ENCODE results near the gene RAPGEF4.
A peak's percentile ranks its signal among the peaks of the same experiment; 100 is the strongest.

The RAPGEF4 gene

DNA sequence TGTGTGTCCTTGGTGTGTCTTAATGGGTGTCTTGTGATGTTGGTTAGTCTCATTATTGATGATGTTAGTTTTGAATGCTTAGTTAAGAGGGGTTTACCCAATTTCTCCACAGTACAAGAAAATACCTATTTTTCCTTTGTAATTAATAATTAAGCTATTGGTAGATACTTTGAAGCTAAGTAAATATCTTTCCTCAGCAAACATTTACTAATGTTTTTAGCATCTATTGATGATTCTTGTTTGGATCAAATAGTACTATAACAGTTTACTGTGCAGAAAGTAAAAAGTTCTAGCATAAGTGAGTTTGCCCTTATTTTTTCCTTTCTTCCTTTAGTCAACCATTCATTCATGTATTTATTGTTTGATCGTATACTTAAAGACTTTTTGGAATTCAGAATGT is 359.1 kb downstream of the RAPGEF4 start:
- Histone ChIP-seq H2AFZ (ENCODE audit: low read length, unreplicated experiment) (no peak overlapping the region), H3K36me3 (ENCODE audit: insufficient read depth, low read length) (no peaks in the 10 kb centered on the region), H3K27ac (ENCODE audit: low read depth, low read length) (no peak overlapping the region), H3K27me3 (ENCODE audit: insufficient read depth, low read length) (no peaks in the 10 kb centered on the region), H3K4me1 (ENCODE audit: control insufficient read depth, insufficient read depth, low read length, unreplicated experiment) (peaks cover 24% of the 10 kb centered on the region), H3K4me3 (ENCODE audit: low read depth, low read length) (no peak overlapping the region), H3K79me2 (ENCODE audit: control insufficient read depth, insufficient read depth, low read length, unreplicated experiment) (peaks cover 35% of the 10 kb centered on the region)

DNA sequence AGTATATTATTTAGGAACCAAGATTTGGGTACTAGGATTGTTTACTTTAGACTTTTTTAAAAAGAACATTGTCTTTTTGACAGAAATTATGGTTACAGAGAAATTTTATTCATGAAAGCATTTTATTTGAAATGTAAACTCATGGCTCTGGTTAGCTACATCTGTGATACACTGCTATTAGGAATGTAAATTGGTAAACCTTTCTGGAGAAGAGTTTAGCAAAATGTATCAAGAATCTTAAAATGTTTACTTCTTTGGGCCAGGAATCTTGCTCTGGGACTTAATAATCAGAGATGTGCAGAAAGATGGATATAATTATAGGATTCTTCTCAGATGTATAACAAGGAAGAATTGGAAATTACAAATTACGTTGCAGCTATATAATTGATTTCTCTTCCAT is 359.7 kb downstream of the RAPGEF4 start:
- Histone ChIP-seq H2AFZ (ENCODE audit: low read length, unreplicated experiment) (no peak overlapping the region), H3K36me3 (ENCODE audit: insufficient read depth, low read length) (no peaks in the 10 kb centered on the region; the same call in 1 of the 2 replicates), H3K27me3 (ENCODE audit: insufficient read depth, low read length) (no peaks in the 10 kb centered on the region), H3K79me2 (ENCODE audit: control insufficient read depth, insufficient read depth, low read length, unreplicated experiment) (peaks cover 30% of the 10 kb centered on the region), H3K27ac (ENCODE audit: low read depth, low read length) (no peak overlapping the region), H3K4me1 (ENCODE audit: control insufficient read depth, insufficient read depth, low read length, unreplicated experiment) (peaks cover 18% of the 10 kb centered on the region), H3K4me3 (ENCODE audit: low read depth, low read length) (no peak overlapping the region)

DNA sequence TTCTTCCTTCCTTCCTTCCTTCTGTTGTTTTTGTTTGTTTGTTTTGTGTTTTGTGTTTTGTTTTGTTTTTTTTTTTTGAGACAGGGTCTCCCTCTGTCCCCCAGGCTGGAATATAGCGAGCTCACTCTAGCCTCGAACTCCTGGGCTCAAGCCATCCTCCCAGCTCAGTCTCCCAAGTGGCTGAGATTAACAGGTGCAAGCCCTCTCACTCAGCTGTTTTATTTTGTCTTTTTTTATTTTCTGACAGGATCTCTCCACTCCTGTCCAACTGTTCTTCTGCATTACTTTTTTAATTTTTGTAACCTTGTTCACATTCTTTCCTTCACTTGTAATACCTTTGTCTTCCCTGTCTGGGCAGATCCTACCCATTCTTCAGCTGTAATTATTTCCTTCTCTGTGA is 363.6 kb downstream of the RAPGEF4 start:
- peaks cover 4% of the 10 kb centered on the region; the same call in 1 of the 2 replicates for H3K36me3 ChIP-seq (ENCODE audit: insufficient read depth, low read length)
- no peak overlapping the region for H3K27ac ChIP-seq (ENCODE audit: low read depth, low read length)
- no peak overlapping the region for H2AFZ ChIP-seq (ENCODE audit: low read length, unreplicated experiment)
- H3K79me2 ChIP-seq (ENCODE audit: control insufficient read depth, insufficient read depth, low read length, unreplicated experiment) = peaks cover 22% of the 10 kb centered on the region
- peaks cover 16% of the 10 kb centered on the region for H3K4me1 ChIP-seq (ENCODE audit: control insufficient read depth, insufficient read depth, low read length, unreplicated experiment)
- no peaks in the 10 kb centered on the region for H3K27me3 ChIP-seq (ENCODE audit: insufficient read depth, low read length)
- H3K4me3 ChIP-seq (ENCODE audit: low read depth, low read length) = no peak overlapping the region

DNA sequence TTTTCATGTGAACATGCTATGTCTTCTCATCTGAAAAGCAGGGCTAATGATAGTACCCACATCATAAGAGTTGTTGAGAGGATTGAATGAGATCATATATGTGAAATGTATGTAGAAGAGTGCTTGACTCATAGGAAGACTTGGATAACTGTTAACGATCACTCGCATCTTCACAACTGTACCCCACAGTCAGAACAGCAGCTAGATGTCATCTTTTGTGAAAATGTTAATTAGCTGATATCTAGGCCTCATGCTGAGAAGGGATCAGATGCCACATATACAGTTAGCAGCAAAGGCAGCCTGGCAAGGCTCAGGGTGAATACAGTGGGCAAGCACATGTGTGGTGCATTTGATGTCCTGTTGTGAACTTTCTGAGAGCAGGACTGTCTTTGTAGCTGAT is 364.2 kb downstream of the RAPGEF4 start:
- H3K4me3 ChIP-seq (ENCODE audit: low read depth, low read length) = no peak overlapping the region
- peaks cover 22% of the 10 kb centered on the region for H3K79me2 ChIP-seq (ENCODE audit: control insufficient read depth, insufficient read depth, low read length, unreplicated experiment)
- no peaks in the 10 kb centered on the region for H3K27me3 ChIP-seq (ENCODE audit: insufficient read depth, low read length)
- H3K4me1 ChIP-seq (ENCODE audit: control insufficient read depth, insufficient read depth, low read length, unreplicated experiment) = peaks cover 16% of the 10 kb centered on the region
- peaks cover 4% of the 10 kb centered on the region; the same call in 1 of the 2 replicates for H3K36me3 ChIP-seq (ENCODE audit: insufficient read depth, low read length)
- no peak overlapping the region for H3K27ac ChIP-seq (ENCODE audit: low read depth, low read length)
- no peak overlapping the region for H2AFZ ChIP-seq (ENCODE audit: low read length, unreplicated experiment)

DNA sequence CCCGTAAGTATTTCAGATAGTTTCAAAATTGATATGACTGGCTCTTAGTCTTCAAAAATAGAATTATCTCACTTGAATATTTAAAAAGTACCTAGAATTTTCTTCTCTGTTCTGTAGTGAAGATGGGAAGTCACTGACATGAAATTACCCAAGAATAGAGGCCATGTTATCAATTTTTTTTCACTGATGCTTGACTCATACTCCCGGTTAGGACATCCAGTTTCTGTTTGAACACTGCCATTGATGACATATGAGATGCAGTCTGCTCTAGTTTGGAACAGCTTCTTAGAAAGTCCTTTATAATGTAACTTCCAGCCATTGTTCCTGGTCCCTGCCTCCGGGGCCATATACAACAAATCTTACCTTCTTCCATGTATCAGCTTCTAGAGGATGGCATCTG is 366.0 kb downstream of the RAPGEF4 start:
- Histone ChIP-seq H3K36me3 (ENCODE audit: insufficient read depth, low read length) (peaks cover 4% of the 10 kb centered on the region; the same call in 1 of the 2 replicates), H2AFZ (ENCODE audit: low read length, unreplicated experiment) (no peak overlapping the region), H3K79me2 (ENCODE audit: control insufficient read depth, insufficient read depth, low read length, unreplicated experiment) (peaks cover 29% of the 10 kb centered on the region), H3K27ac (ENCODE audit: low read depth, low read length) (peak overlapping the region; percentile 71), H3K27me3 (ENCODE audit: insufficient read depth, low read length) (no peaks in the 10 kb centered on the region), H3K4me3 (ENCODE audit: low read depth, low read length) (peak overlapping the region; percentile 32; the same call in 1 of the 2 replicates), H3K4me1 (ENCODE audit: control insufficient read depth, insufficient read depth, low read length, unreplicated experiment) (peaks cover 16% of the 10 kb centered on the region)
